Ovary (tissue), 3 donors: ENCODE results near the gene PDSS2.

Source experiments
- POLR2A ChIP-seq: fragments of 450-650 bp; IDR thresholded peaks from one replicate; pipeline ENCODE4 v1.6.1; 2017; ENCODE audit warnings: antibody characterized with exemption, mild to moderate bottlenecking, moderate library complexity
- TF ChIP-seq, protein P1 (sequence below), 3 donors: fragments of 450-650 bp in 2 of 3; fragments of 200-600 bp in 1 of 3; IDR thresholded peaks; one replicate each; pipeline versions ENCODE4 v1.5.1 to v1.8.0; 2016 to 2022; ENCODE audit warnings: antibody characterized with exemption in 3 of 3, mild to moderate bottlenecking in 1 of 3
- donor health status: DM: no; HTN: no; CAD: no.

DNA sequence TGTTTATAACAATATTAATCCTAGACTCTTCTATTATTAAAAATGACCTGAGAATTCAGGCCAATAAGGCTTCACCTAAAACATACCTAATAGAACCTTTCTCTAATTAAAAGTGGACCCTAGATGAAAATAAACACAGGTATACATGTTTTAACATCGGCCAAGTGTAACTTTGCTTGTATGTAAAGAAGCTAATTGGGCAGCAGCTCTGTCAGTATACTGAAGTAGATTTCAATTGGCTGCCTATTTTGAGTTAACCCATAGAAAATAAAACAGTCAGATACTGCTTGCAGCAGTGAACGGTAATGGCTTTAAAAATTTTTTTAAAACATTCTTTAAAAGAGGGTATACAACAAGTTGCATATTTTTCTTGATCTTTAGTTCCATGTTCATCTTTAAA, 67.3 kb downstream of the PDSS2 start:
- TF ChIP-seq, protein P1, sequence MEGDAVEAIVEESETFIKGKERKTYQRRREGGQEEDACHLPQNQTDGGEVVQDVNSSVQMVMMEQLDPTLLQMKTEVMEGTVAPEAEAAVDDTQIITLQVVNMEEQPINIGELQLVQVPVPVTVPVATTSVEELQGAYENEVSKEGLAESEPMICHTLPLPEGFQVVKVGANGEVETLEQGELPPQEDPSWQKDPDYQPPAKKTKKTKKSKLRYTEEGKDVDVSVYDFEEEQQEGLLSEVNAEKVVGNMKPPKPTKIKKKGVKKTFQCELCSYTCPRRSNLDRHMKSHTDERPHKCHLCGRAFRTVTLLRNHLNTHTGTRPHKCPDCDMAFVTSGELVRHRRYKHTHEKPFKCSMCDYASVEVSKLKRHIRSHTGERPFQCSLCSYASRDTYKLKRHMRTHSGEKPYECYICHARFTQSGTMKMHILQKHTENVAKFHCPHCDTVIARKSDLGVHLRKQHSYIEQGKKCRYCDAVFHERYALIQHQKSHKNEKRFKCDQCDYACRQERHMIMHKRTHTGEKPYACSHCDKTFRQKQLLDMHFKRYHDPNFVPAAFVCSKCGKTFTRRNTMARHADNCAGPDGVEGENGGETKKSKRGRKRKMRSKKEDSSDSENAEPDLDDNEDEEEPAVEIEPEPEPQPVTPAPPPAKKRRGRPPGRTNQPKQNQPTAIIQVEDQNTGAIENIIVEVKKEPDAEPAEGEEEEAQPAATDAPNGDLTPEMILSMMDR (IDR thresholded peaks at IDR 0.05), result no peak
- TF ChIP-seq POLR2A, result no peak
